Urothelium cell line (cell line): ENCODE results near the gene ASMT.
"Not testable (repeated sequence)": the region's sequence is repeated elsewhere in the genome, so short reads cannot be mapped to it uniquely, and the experiment has no call there.

Source experiments
- DNase-seq: peaks from one replicate; pipeline ENCODE4 v3.0.0; 2011; ENCODE audit warnings: low spot score, mixed read lengths
- FAIRE-seq: peaks from 2 replicates; lab custom pipeline; 2011; peaks lifted over from hg19 to GRCh38; lab: Jason Lieb, UNC

The ASMT gene

GRCh38 chrX:1646009-1646408, 31.1 kb downstream of the ASMT start:
- DNase-seq (no peak), FAIRE-seq (no peak)

GRCh38 chrX:1649621-1650020, 34.8 kb downstream of the ASMT start:
- DNase-seq = no peak

GRCh38 chrX:1652011-1652811, 37.4 kb downstream of the ASMT start:
- not testable (repeated sequence) for FAIRE-seq
- DNase-seq = peak; percentile 9

More at GRCh38 chrX:1649621-1650020, 34.8 kb downstream of the ASMT start:
- FAIRE-seq = no peak

- FAIRE-seq = no peak
- DNase-seq = no peak
These were observed 41.5 kb downstream of the ASMT start for GRCh38 chrX:1656379-1656778.

GRCh38 chrX:1657367-1658070, 42.7 kb downstream of the ASMT start:
- FAIRE-seq (no peak), DNase-seq (peak; percentile 13)

GRCh38 chrX:1658071-1658491, 43.2 kb downstream of the ASMT start:
- FAIRE-seq (no peak), DNase-seq (no peak)

GRCh38 chrX:1659664-1660461, 45.0 kb downstream of the ASMT start:
- FAIRE-seq = no peak
- DNase-seq = no peak

GRCh38 chrX:1661048-1661921, 46.4 kb downstream of the ASMT start:
- FAIRE-seq (no peak), DNase-seq (no peak)

GRCh38 chrX:1661922-1662221, 47.0 kb downstream of the ASMT start:
- DNase-seq (no peak), FAIRE-seq (no peak)

- FAIRE-seq = no peak
- no peak for DNase-seq
These were observed 52.7 kb downstream of the ASMT start for GRCh38 chrX:1667566-1667965.

GRCh38 chrX:1673337-1673736, 58.5 kb downstream of the ASMT start:
- DNase-seq = no peak
- no peak for FAIRE-seq

GRCh38 chrX:1676866-1677265, 62.0 kb downstream of the ASMT start:
- no peak for DNase-seq
- no peak for FAIRE-seq

- FAIRE-seq (no peak), DNase-seq (no peak)
These were observed 64.4 kb downstream of the ASMT start for GRCh38 chrX:1679238-1679637.

- DNase-seq = no peak
- no peak for FAIRE-seq
These were observed 66.6 kb downstream of the ASMT start for GRCh38 chrX:1681439-1681838.

GRCh38 chrX:1681856-1682255, 67.0 kb downstream of the ASMT start:
- FAIRE-seq, DNase-seq: not testable (repeated sequence)

- not testable (repeated sequence) for FAIRE-seq, DNase-seq
These were observed 67.6 kb downstream of the ASMT start for GRCh38 chrX:1682501-1682900.

GRCh38 chrX:1684883-1685282, 70.0 kb downstream of the ASMT start:
- not testable (repeated sequence) for DNase-seq, FAIRE-seq

- DNase-seq, FAIRE-seq: not testable (repeated sequence)
These were observed 70.6 kb downstream of the ASMT start for GRCh38 chrX:1685444-1685880.

- FAIRE-seq (no peak), DNase-seq (peak; percentile 5)
These were observed 71.8 kb downstream of the ASMT start for GRCh38 chrX:1686642-1687041.
